T-helper 9 cell (primary cell): ENCODE measurements around the gene SLX1B.
"Not testable (repeated sequence)": the region's sequence is repeated elsewhere in the genome, so short reads cannot be mapped to it uniquely, and the experiment has no call there.

ENCODE experiments used
- DNase-seq: peaks from one replicate; pipeline ENCODE4 v3.0.0-alpha.2; 2020
- total RNA-seq, 2 donors: gene quantifications; one replicate each; lab custom pipeline; 2026; lab: John Stamatoyannopoulos, UW

Gene SLX1B
- total RNA-seq, result 0 to 0.07 reads per million in 2 donors

GRCh38 chr16:29454269-29454668 lies at the start of gene SLX1B, which contains the start of gene BOLA2:
TSS of gene SLX1B (plus strand) at chr16:29454533.
TSS of gene BOLA2 (minus strand) at chr16:29454351. CDS start at chr16:29454253, 98 bp downstream.
- DNase-seq, result not testable (repeated sequence)

DNA sequence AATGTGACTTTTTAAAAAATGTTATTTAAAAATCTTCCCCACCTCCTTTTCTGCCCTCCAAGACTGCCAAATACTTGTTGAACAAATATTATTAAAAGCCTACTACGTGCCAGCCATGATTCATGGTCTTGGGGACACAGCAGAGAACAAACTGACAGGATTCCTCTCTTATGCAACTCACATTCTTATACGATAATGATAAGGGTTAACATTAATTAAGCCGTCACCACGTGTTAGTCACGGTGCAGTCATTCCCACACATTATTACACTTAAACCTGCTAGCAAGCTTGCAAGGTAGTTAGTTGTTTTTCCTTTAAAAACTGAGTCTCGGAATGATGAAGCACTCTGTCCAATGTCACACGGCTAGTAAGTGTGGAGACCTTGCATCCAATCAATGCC lies 49.1 kb upstream of the SLX1B start:
- not testable (repeated sequence) for DNase-seq

- not testable (repeated sequence) for DNase-seq
Measured at GRCh38 chr16:29423587-29423986, 30.7 kb upstream of the SLX1B start.

- DNase-seq, result not testable (repeated sequence)
Measured at GRCh38 chr16:29425390-29425789, 28.9 kb upstream of the SLX1B start.

GRCh38 chr16:29453754-29454153 lies 579 bp upstream of the SLX1B start:
- not testable (repeated sequence) for DNase-seq

GRCh38 chr16:29454828-29455227 lies 495 bp downstream of the SLX1B start:
- not testable (repeated sequence) for DNase-seq

DNA sequence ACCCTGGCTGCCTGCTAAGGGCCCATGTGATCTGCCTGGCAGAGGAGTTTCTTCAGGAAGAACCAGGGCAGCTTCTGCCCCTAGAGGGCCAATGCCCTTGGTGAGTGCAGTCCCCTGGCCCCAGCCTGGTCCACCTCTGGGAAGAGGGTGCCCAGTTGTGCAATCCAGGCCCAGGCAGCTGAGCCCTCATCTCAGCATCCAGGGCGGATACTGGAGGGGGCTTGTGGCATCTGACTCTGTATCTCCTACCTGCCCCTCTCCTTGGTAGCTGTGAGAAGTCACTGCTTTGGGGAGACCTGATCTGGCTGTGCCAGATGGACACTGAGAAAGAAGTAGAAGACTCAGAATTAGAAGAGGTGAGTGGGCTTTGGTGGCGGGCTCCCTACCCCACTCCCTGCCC lies 3.3 kb downstream of the SLX1B start:
- not testable (repeated sequence) for DNase-seq

GRCh38 chr16:29459706-29460646 lies 5.6 kb downstream of the SLX1B start, which contains the start of gene SULT1A4:
TSS of gene SULT1A4 (plus strand) at chr16:29459913. CDS start at chr16:29461386, 1,473 bp downstream.
- DNase-seq, result not testable (repeated sequence)

GRCh38 chr16:29460647-29461030 lies 6.3 kb downstream of the SLX1B start:
- not testable (repeated sequence) for DNase-seq

DNA sequence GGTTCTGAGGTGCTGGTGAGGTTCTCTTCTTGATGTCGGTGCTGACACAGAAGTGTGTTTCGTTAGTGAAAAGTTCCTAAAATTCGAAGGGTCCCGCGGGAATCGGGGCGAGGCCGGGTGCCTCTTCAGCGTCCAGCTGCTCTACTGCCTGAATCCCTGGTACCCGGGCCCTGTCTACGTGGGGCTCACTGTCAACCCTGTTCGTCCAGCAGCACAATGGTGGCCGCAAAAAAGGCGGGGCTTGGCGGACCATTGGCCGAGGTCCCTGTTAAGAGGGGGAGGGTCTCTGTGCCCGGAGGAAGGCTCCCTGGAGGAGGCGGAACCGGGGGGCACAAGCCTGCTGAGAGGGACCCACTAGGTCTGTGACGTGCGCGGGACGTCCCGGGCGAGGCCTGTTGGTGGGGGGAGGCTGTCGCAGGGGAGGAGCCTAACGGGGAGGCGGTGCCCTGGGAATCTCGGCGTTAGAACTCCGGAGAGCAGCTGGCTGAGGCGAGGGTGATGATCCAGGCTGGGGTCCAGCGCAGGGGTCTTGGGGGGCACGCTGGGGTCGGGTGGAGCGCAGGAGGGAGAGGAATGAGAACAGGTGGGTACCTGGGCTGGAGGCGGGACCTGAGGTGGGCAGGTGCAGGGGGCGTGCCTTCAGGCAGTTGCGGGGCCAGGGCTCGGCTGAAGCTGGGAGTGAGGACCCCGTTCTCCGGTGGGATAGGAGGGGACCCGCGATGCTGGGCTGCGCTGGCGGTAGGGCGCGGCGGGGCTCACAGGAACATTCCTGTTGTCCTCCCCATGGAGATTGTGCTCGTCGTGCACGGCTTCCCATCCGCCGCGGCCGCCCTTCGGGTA lies 11.9 kb downstream of the SLX1B start:
- not testable (repeated sequence) for DNase-seq

DNA sequence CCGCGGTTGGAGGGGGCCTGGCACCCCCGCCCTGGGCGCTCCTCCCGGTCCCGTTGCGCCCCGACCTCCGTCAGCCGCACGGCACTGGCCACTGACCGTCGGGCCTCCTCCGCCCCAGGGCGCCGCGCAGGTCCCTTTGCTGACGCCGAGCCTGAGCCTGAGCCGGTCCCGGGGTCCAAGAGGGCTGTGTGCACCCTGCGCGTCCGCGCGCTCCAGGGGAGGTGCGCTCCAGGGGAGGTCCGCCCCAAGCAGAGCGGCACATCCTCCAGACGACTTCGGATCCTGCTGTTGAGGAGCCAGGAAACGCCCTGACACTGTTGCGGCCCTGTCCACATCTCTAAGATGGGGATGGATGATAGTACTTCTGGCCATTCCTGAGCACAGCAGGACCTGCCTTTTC lies 12.6 kb downstream of the SLX1B start:
- not testable (repeated sequence) for DNase-seq

GRCh38 chr16:29467654-29468366 lies 13.5 kb downstream of the SLX1B start:
- DNase-seq, result not testable (repeated sequence)

GRCh38 chr16:29469660-29470059 lies 15.3 kb downstream of the SLX1B start:
- DNase-seq, result peak; percentile 17

DNA sequence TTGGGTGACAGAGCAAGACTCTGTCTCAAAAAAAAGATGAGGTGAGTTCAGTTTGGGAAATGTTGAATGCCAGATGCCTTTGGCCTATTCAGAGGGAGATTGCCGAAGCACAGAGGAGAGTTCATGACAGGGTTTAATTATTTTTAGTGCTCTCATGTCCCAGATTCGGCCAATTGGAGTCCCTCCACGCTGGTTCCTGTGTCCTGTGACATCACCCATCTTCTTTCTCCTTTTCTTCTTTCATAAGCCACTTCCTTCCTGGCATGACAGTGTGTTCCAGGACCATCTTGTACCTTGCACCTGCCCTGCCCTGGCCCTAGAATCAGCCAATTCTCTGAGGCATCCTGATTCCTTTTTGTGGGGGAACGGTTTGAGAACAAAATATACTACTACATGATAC lies 17.7 kb downstream of the SLX1B start:
- not testable (repeated sequence) for DNase-seq

DNA sequence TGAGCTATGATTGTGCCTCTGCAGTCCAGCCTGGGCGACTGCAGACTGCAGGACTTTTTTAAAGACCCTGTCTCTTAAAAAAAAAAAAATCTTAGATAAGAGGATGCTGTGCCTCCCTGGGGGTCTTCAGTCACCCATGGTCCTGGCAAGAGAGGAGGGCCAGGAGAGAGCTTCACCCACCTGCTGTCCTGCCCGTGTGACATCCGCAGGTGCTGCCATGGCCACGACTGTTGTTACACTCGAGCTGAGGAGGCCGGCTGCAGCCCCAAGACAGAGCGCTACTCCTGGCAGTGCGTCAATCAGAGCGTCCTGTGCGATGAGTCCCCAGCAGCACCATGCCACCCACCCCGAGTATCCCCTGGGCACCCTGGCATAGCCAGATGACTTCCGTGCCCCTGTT lies 27.9 kb downstream of the SLX1B start:
- not testable (repeated sequence) for DNase-seq

DNA sequence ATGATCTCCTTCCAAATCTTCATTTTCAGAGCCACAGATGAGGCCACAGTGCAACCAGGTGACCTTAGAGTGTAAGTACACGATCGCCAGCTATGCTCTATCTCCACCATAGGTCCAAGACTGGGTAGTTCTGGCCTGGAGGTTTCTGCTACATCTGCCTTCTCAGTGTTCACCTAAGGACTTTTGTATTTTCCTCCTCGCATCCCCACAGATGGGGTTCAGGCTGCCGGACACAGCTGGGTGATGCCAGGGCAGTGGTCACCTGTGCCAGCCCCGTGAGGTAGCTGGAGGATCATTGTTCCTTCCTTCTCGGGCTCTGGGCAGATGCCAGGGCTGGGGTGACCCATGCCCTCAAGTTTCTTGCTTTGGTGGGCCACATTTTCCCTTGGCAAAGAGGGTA lies 52.0 kb downstream of the SLX1B start, which contains the start of gene NPIPB12:
Gene NPIPB12 (minus strand): TSS at position 101 of the 400 bp plus-strand sequence.
- DNase-seq, result not testable (repeated sequence)
